T follicular helper cell (primary cell): ENCODE results near the gene MBTPS1.
A peak's percentile ranks its signal among the peaks of the same experiment; 100 is the strongest.

Experiments used
- DNase-seq: peaks from one replicate; pipeline ENCODE4 v3.0.0-alpha.2; 2020; ENCODE audit warnings: low read depth

Gene MBTPS1

GRCh38 chr16:84036131-84036530, 80.6 kb downstream of the MBTPS1 start:
- no peak for DNase-seq

- DNase-seq = no peak
Measured at GRCh38 chr16:84034516-84034915, 82.2 kb downstream of the MBTPS1 start.

- DNase-seq = no peak
Measured at GRCh38 chr16:84033251-84034195, 83.2 kb downstream of the MBTPS1 start.

GRCh38 chr16:84032458-84033178, 84.1 kb downstream of the MBTPS1 start:
- DNase-seq = no peak

GRCh38 chr16:84031556-84031955, 85.2 kb downstream of the MBTPS1 start:
- no peak for DNase-seq

GRCh38 chr16:84029297-84030047, 87.3 kb downstream of the MBTPS1 start:
- DNase-seq = no peak

GRCh38 chr16:84027625-84028024, 89.1 kb downstream of the MBTPS1 start:
- DNase-seq = no peak

GRCh38 chr16:84026606-84027005, 90.1 kb downstream of the MBTPS1 start:
- no peak for DNase-seq

- no peak for DNase-seq
Measured at GRCh38 chr16:84024854-84025253, 91.9 kb downstream of the MBTPS1 start.

- DNase-seq = no peak
Measured at GRCh38 chr16:84022644-84023043, 94.1 kb downstream of the MBTPS1 start.

GRCh38 chr16:84021488-84021887, 95.3 kb downstream of the MBTPS1 start:
- no peak for DNase-seq

GRCh38 chr16:84020353-84020752, 96.4 kb downstream of the MBTPS1 start:
- no peak for DNase-seq

- DNase-seq = no peak
Measured at GRCh38 chr16:84018710-84019109, 98.0 kb downstream of the MBTPS1 start.

GRCh38 chr16:84016477-84016876, 100.3 kb downstream of the MBTPS1 start:
- DNase-seq = no peak

GRCh38 chr16:84015399-84015798, 101.3 kb downstream of the MBTPS1 start:
- DNase-seq = no peak

GRCh38 chr16:84014570-84015327, 102.0 kb downstream of the MBTPS1 start:
- DNase-seq = no peak

GRCh38 chr16:84013787-84014569, 102.8 kb downstream of the MBTPS1 start:
- peak; percentile 30 for DNase-seq

- no peak for DNase-seq
Measured at GRCh38 chr16:84009282-84009681, 107.5 kb downstream of the MBTPS1 start.

GRCh38 chr16:84007965-84008364, 108.8 kb downstream of the MBTPS1 start:
- DNase-seq = no peak

GRCh38 chr16:84007520-84007919, 109.2 kb downstream of the MBTPS1 start:
- DNase-seq = no peak

GRCh38 chr16:84005391-84005790, 111.4 kb downstream of the MBTPS1 start:
- DNase-seq = no peak
